PC-3 (cell line): ENCODE measurements around the gene CHRNG. TPM values are rescaled to one million over a fixed set of nuclear protein-coding genes. Genes with fewer than 3 reads are reported as not detected.

Experiments
- ATAC-seq: fragments of 200-7000 bp; cut with Tn5 transposase; 2 replicates; pipeline ENCODE4 v1.9.1; 2020; ENCODE audit warnings: mild to moderate bottlenecking, moderate library complexity
- BruUV-seq: library from RNA; stranded (reverse); fragments of 400-500 nt; replicated peaks from 2 replicates; lab custom pipeline; 2021; lab: Mats Ljungman, UMichigan
- CTCF ChIA-PET: fragments of 300-600 bp; sonication (Branson Sonifier 250); formaldehyde crosslinking; loops from one replicate; lab custom pipeline; 2022; ENCODE audit warnings: antibody characterized with exemption; lab: Charles Lee
- POLR2A ChIA-PET: fragments of 300-600 bp; sonication (Branson Sonifier 250); formaldehyde crosslinking; loops from one replicate; lab custom pipeline; 2022; ENCODE audit warnings: antibody characterized with exemption; ENCODE audit not compliant: unreplicated experiment; lab: Charles Lee
- DNase-seq: peaks from one replicate; pipeline ENCODE4 v3.0.0-alpha.2; 2015
- H2AFZ ChIP-seq: fragments of 300-600 bp; sonication (generic); 2 replicates; pipeline ENCODE4 v1.6.0; 2016; ENCODE audit warnings: antibody characterized with exemption, low read length
- H3F3A ChIP-seq: fragments of 300-600 bp; sonication (generic); one replicate; pipeline ENCODE4 v1.6.0; 2017; ENCODE audit warnings: antibody characterized with exemption, low read length, control low read depth, mild to moderate bottlenecking; ENCODE audit not compliant: unreplicated experiment
- H3K27ac ChIP-seq: fragments of 300-600 bp; sonication (generic); 2 replicates; pipeline ENCODE4 v1.5.1; 2016; ENCODE audit warnings: mild to moderate bottlenecking, low read length
- H3K27me3 ChIP-seq: fragments of 300-600 bp; sonication (generic); 2 replicates; pipeline ENCODE4 v1.6.1; 2016; ENCODE audit warnings: low read length, mixed read lengths
- H3K36me3 ChIP-seq: fragments of 300-600 bp; sonication (generic); 2 replicates; pipeline ENCODE4 v1.6.1; 2016; ENCODE audit warnings: low read depth, mixed run types, low read length, mixed read lengths
- H3K4me1 ChIP-seq: fragments of 300-600 bp; sonication (generic); 2 replicates; pipeline ENCODE4 v1.5.1; 2016; ENCODE audit warnings: low read length; ENCODE audit not compliant: insufficient read depth
- H3K4me2 ChIP-seq: fragments of 300-600 bp; sonication (generic); 2 replicates; pipeline ENCODE4 v1.6.0; 2016; ENCODE audit warnings: low read length
- H3K4me3 ChIP-seq: fragments of 300-600 bp; sonication (generic); 2 replicates; pipeline ENCODE4 v1.5.1; 2016; ENCODE audit warnings: mild to moderate bottlenecking, low read length, mixed read lengths
- H3K79me2 ChIP-seq: fragments of 300-600 bp; sonication (generic); 2 replicates; pipeline ENCODE4 v1.6.1; 2017; ENCODE audit warnings: low read length, mixed read lengths
- H3K9ac ChIP-seq: fragments of 300-600 bp; sonication (generic); 2 replicates; pipeline ENCODE4 v1.6.0; 2016; ENCODE audit warnings: mild to moderate bottlenecking, low read length
- H3K9me2 ChIP-seq: fragments of 300-600 bp; sonication (generic); replicated peaks from 2 replicates; pipeline ENCODE4 v1.6.1; 2016; ENCODE audit warnings: mixed run types, low read length, mixed read lengths
- H3K9me3 ChIP-seq: fragments of 300-600 bp; sonication (generic); 2 replicates; pipeline ENCODE4 v1.6.1; 2016; ENCODE audit warnings: low read length, mixed read lengths
- H4K20me1 ChIP-seq: fragments of 300-600 bp; sonication (generic); 2 replicates; pipeline ENCODE4 v1.6.1; 2016; ENCODE audit warnings: low read length, mixed read lengths
- EZH2 ChIP-seq: fragments of 300-600 bp; sonication (generic); IDR thresholded peaks from one replicate; pipeline ENCODE4 v1.6.1; 2017; ENCODE audit warnings: antibody characterized with exemption, mild to moderate bottlenecking, low read length; ENCODE audit not compliant: unreplicated experiment
- EZH2phosphoT487 ChIP-seq: fragments of 300-600 bp; sonication (generic); IDR thresholded peaks from 2 replicates; pipeline ENCODE4 v1.6.1; 2018; ENCODE audit warnings: mild to moderate bottlenecking, antibody characterized with exemption, low read length, borderline replicate concordance
- intact Hi-C: fragments of 100-400 bp; cut with micrococcal nuclease; formaldehyde crosslinking; loops from 2 replicates; pipeline ENCODE4 v1.9.0; 2023
- total RNA-seq: library from RNA; depleted of rRNA; stranded (reverse); fragments of >200 nt; gene quantifications from 2 replicates; pipeline ENCODE4 v1.2.3, GENCODE V29; 2014
- TF ChIP-seq, protein P1 (sequence below): fragments of 300-600 bp; sonication (generic); conservative IDR thresholded peaks from 2 replicates; pipeline ENCODE4 v1.5.1; 2017; ENCODE audit warnings: antibody characterized with exemption, low read depth, mild to moderate bottlenecking, low read length

CHRNG gene
- total RNA-seq, 1 experiment from 2014 or later = not detected

DNA sequence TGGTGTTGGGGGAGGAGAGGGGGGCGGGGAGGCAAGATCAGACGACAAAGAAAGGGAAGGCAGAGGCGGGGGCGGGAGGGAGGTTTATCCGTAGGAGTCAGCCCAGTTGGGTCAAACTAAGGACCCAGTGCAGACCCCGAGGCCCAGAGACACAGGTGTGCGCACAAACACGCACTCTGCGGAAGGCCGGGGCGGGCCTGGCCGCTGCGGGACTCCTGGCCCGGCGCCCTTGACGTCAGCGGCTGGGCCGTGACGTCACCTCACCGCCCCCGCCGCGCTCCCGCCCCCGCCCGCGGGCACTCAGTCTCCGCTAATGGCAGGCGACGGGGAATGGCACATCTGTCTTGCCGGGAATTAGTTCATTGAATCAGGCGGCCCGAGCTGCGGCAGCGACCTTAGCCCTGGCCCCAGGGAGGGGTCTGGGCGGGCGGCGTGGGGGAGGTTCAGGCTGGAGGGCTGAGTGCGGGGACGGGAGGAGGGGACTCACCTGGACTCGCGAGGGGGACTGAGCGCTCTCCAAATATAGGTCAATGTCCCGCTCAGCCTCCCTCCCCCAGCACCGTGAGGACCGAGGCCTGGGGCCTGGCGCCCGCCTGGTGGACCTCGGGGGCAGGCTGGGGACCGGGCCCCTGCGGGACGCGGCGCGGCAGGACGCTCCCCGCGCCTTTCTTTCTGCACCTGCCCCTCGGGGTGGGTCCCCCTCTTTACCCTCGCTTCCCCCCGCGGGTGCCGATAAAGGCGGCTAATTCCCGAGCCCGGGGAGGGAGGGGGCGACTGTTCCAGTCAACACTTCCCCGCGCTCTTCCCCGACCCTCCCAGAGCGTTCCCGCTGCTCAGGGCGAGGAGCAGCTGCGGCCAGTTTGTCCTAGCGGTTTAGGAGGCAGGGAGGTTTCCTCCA, 36.3 kb upstream of the CHRNG start:
- POLR2A ChIA-PET = no interaction called here
- H2AFZ ChIP-seq = no peak overlapping the region

DNA sequence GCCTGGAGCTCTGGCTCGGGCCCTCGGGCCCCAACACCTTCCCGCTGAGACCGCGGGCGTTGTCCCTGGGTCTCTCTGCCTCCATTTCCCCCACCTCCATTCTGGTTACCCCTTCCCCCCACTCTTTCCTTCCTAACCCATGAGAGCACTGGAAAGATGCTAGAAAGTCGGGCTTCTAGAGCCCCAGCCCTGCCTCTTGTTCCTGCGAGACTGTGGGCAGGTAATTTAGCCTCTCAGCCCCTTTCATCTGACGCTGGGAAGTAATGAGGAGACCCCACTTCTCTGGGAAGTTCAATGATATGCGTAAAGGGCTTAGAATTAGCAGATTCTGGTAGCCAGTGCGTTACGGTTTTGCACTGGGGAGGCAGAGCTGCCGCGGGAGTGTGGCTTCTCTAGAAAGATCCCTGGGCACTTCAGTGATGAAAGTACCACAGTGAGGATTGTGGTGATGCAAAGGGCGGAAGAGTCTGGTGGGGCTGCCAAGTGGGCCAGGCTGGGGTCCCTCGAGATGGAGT, 35.6 kb upstream of the CHRNG start:
- H3F3A ChIP-seq = no peaks in the 10 kb centered on the region
- DNase-seq = no peak
- H3K27ac ChIP-seq = no peak overlapping the region
- TF ChIP-seq, protein P1, sequence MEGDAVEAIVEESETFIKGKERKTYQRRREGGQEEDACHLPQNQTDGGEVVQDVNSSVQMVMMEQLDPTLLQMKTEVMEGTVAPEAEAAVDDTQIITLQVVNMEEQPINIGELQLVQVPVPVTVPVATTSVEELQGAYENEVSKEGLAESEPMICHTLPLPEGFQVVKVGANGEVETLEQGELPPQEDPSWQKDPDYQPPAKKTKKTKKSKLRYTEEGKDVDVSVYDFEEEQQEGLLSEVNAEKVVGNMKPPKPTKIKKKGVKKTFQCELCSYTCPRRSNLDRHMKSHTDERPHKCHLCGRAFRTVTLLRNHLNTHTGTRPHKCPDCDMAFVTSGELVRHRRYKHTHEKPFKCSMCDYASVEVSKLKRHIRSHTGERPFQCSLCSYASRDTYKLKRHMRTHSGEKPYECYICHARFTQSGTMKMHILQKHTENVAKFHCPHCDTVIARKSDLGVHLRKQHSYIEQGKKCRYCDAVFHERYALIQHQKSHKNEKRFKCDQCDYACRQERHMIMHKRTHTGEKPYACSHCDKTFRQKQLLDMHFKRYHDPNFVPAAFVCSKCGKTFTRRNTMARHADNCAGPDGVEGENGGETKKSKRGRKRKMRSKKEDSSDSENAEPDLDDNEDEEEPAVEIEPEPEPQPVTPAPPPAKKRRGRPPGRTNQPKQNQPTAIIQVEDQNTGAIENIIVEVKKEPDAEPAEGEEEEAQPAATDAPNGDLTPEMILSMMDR = no peak
- TF ChIP-seq EZH2 = no peak
- TF ChIP-seq EZH2phosphoT487 = no peak
- H3K9me2 ChIP-seq = no peaks in the 10 kb centered on the region
- no peak overlapping the region for H2AFZ ChIP-seq
- no peak overlapping the region for H3K4me3 ChIP-seq
- no peak overlapping the region for H3K9ac ChIP-seq
- ChIA-PET POLR2A (no interaction called here), CTCF (no interaction called here)
- no peaks in the 10 kb centered on the region for H3K36me3 ChIP-seq
- no peaks in the 10 kb centered on the region for H3K4me1 ChIP-seq
- BruUV-seq = no TSS peak
- no peaks in the 10 kb centered on the region for H4K20me1 ChIP-seq
- no peaks in the 10 kb centered on the region for H3K9me3 ChIP-seq
- intact Hi-C loops = no loop called here
- no peaks in the 10 kb centered on the region for H3K79me2 ChIP-seq
- H3K4me2 ChIP-seq = no peak overlapping the region
- peaks cover 23% of the 10 kb centered on the region for H3K27me3 ChIP-seq
- ATAC-seq = no peak

More for the DNA sequence above, 36.3 kb upstream of the CHRNG start:
- H3K27me3 ChIP-seq = peaks cover 23% of the 10 kb centered on the region
- H3K4me3 ChIP-seq = no peak overlapping the region
- no peaks in the 10 kb centered on the region for H3K4me1 ChIP-seq
- TF ChIP-seq, protein P1 = no peak
- TF ChIP-seq EZH2 (no peak), EZH2phosphoT487 (no peak)
- no peaks in the 10 kb centered on the region for H3K9me3 ChIP-seq
- no peak overlapping the region for H3K27ac ChIP-seq
- no peaks in the 10 kb centered on the region for H3K9me2 ChIP-seq
- no peaks in the 10 kb centered on the region for H3K79me2 ChIP-seq
- ATAC-seq = no peak
- DNase-seq = no peak
- no peaks in the 10 kb centered on the region for H4K20me1 ChIP-seq
- BruUV-seq = no TSS peak
- intact Hi-C loops = no loop called here
- CTCF ChIA-PET = no interaction called here
- H3F3A ChIP-seq = no peaks in the 10 kb centered on the region
- no peak overlapping the region for H3K9ac ChIP-seq
- H3K36me3 ChIP-seq = no peaks in the 10 kb centered on the region
- no peak overlapping the region for H3K4me2 ChIP-seq

DNA sequence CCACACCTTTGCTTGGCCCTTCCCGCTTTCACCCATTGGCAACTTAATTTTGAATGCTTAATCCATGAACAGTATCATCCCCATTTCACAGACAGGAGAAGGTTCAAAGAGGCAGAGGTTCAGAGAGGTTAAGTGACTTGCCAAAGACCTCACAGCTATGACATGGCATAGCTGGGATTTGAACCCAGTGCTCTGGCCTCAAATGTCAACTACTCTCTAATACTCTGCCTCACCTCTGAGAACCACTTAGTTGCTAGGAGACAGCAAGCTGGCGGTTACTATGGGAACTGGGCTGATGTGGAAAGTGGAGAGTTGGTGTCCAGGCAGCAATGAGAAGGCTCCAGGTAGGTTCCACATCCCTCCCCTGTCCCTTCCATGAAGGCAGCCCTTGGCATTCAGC, 35.1 kb upstream of the CHRNG start:
- Histone ChIP-seq H3K4me1 (no peaks in the 10 kb centered on the region), H2AFZ (no peak overlapping the region), H3K4me2 (no peak overlapping the region), H3K4me3 (no peak overlapping the region), H3K9me2 (no peaks in the 10 kb centered on the region), H3K9ac (no peak overlapping the region), H3K27me3 (peaks cover 23% of the 10 kb centered on the region), H3K27ac (no peak overlapping the region), H3F3A (no peaks in the 10 kb centered on the region), H3K36me3 (no peaks in the 10 kb centered on the region), H4K20me1 (no peaks in the 10 kb centered on the region), H3K9me3 (no peaks in the 10 kb centered on the region), H3K79me2 (no peaks in the 10 kb centered on the region)
- ChIA-PET CTCF (no interaction called here), POLR2A (no interaction called here)
- no peak for DNase-seq
- intact Hi-C loops = no loop called here
- no TSS peak for BruUV-seq
- no peak for TF ChIP-seq EZH2phosphoT487
- no peak for TF ChIP-seq EZH2
- TF ChIP-seq, protein P1 = no peak
- no peak for ATAC-seq
